GM23338 (cell line): ENCODE results near the gene TCEA2.

ENCODE experiments used
- ETS1 ChIP-seq: IDR thresholded peaks from 2 replicates; pipeline ENCODE4 v1.6.1; 2016; ENCODE audit warnings: antibody characterized with exemption
- EZH2 ChIP-seq: fragments of 200-600 bp; sonication (generic); IDR thresholded peaks from one replicate; pipeline ENCODE4 v1.8.0; 2017; ENCODE audit warnings: antibody characterized with exemption, mild to moderate bottlenecking, low read depth; ENCODE audit not compliant: unreplicated experiment
- EZH2phosphoT487 ChIP-seq: fragments of 200-600 bp; sonication (generic); IDR thresholded peaks from one replicate; pipeline ENCODE4 v1.8.1; 2018; ENCODE audit warnings: antibody characterized with exemption; ENCODE audit not compliant: unreplicated experiment
- JUNB ChIP-seq: IDR thresholded peaks from one replicate; pipeline ENCODE4 v1.6.1; 2016; ENCODE audit warnings: antibody characterized with exemption; ENCODE audit not compliant: unreplicated experiment
- POLR2AphosphoS5 ChIP-seq: IDR thresholded peaks from 2 replicates; pipeline ENCODE4 v1.6.1; 2016; ENCODE audit warnings: antibody characterized with exemption, low read depth
- REST ChIP-seq: IDR thresholded peaks from one replicate; pipeline ENCODE4 v1.6.1; 2018; ENCODE audit warnings: antibody characterized with exemption; ENCODE audit not compliant: unreplicated experiment
- ZNF114 ChIP-seq: fragments of 250-450 bp; sonication (Bioruptor Pico); IDR thresholded peaks from 2 replicates; pipeline ENCODE4 v1.5.0; 2020; ENCODE audit warnings: mild to moderate bottlenecking, moderate library complexity
- ZNF331 ChIP-seq: fragments of 250-450 bp; sonication (Bioruptor Pico); IDR thresholded peaks from 2 replicates; pipeline ENCODE4 v1.5.0; 2020; ENCODE audit warnings: low read depth, mild to moderate bottlenecking, moderate library complexity
- TF ChIP-seq, protein P1 (sequence below), 2 experiments: fragments of 200-600 bp in 1 of 2; sonication (generic) in 1 of 2; conservative IDR thresholded peaks; 2 replicates each; pipeline versions ENCODE4 v1.5.1 to v1.6.1; 2016 to 2017; ENCODE audit warnings: antibody characterized with exemption in 2 of 2, low read depth in 2 of 2, mild to moderate bottlenecking in 2 of 2, moderate library complexity in 1 of 2

DNA sequence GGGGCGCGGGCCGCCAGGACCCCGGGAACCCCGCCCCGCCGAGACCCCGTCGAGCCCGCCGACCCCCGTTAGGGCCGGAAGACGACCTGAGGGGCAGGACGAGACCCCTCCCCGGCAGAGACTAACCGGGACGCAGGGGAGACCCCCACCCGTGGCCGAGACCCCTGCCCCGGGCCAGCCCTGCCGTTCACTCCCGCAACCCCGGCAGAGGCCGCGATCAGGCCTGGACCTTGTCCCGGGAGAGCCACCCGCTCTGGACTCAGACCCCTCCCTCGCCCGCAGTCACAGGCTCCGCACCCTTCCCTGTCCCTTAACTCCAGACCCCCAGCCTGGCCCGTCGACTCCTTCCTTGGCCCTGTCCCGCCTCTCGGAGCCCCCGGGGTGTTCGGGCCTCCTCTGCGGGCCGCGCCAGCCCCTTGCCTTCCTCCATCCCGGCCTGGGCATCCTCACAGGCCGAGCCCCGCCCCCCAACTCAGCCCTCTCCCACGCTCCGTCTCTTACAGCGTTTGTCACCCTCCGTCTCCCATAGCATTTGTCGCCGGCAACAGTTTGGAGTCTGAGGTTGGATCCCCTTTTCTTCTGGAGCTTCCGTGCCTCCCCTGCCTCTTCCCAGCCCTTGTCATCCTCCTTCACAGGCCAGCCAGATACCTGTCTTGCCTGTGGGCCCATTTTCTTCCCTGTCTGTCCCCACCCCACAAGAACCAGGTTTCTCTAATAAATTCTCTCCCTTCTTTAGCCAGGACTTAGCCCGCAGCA is 569 bp downstream of the TCEA2 start:
- TF ChIP-seq, protein P1, sequence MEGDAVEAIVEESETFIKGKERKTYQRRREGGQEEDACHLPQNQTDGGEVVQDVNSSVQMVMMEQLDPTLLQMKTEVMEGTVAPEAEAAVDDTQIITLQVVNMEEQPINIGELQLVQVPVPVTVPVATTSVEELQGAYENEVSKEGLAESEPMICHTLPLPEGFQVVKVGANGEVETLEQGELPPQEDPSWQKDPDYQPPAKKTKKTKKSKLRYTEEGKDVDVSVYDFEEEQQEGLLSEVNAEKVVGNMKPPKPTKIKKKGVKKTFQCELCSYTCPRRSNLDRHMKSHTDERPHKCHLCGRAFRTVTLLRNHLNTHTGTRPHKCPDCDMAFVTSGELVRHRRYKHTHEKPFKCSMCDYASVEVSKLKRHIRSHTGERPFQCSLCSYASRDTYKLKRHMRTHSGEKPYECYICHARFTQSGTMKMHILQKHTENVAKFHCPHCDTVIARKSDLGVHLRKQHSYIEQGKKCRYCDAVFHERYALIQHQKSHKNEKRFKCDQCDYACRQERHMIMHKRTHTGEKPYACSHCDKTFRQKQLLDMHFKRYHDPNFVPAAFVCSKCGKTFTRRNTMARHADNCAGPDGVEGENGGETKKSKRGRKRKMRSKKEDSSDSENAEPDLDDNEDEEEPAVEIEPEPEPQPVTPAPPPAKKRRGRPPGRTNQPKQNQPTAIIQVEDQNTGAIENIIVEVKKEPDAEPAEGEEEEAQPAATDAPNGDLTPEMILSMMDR (conservative IDR thresholded peaks at IDR 0.05; ENCODE audit: low read depth in 2 of 2): no peak
- TF ChIP-seq ETS1 (no peak), EZH2 (no peak), POLR2AphosphoS5 (no peak), ZNF114 (CRISPR knock-in tag) (no peak), EZH2phosphoT487 (no peak), JUNB (no peak), REST (no peak), ZNF331 (CRISPR knock-in tag) (no peak)
